ENCODE data around the gene PDE8A. TPM values are rescaled to one million over a fixed set of nuclear protein-coding genes. Genes with fewer than 3 reads are reported as not detected.
"Not testable (repeated sequence)": the region's sequence is repeated elsewhere in the genome, so short reads cannot be mapped to it uniquely, and the experiment has no call there.

Gene PDE8A
- total RNA-seq, 1 donor from 2014 or later: 43.4 TPM

DNA sequence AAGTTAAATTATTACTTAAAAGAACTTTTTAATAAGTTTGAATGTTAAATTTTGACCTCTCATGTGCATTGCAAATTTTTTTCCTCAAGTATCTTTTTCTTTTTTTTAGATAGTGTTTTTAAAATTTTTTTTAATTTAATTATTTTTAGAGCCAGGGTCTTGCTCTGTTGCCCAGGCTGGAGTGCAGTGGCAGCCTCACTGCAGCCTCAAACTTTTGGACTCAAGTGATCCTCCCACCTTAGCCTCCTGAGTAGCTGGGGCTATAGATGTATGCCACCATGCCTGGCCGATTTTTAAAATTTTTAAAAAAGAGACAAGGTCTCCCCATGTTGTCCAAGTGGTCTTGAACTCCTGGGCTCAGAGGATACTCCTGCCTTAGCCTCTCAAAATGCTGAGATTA lies 14.4 kb downstream of the PDE8A start:
- H3K27ac Mint-ChIP-seq (ENCODE audit: unreplicated experiment): no peak overlapping the region
- TF ChIP-seq, protein P1, sequence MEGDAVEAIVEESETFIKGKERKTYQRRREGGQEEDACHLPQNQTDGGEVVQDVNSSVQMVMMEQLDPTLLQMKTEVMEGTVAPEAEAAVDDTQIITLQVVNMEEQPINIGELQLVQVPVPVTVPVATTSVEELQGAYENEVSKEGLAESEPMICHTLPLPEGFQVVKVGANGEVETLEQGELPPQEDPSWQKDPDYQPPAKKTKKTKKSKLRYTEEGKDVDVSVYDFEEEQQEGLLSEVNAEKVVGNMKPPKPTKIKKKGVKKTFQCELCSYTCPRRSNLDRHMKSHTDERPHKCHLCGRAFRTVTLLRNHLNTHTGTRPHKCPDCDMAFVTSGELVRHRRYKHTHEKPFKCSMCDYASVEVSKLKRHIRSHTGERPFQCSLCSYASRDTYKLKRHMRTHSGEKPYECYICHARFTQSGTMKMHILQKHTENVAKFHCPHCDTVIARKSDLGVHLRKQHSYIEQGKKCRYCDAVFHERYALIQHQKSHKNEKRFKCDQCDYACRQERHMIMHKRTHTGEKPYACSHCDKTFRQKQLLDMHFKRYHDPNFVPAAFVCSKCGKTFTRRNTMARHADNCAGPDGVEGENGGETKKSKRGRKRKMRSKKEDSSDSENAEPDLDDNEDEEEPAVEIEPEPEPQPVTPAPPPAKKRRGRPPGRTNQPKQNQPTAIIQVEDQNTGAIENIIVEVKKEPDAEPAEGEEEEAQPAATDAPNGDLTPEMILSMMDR (IDR thresholded peaks at IDR 0.05; ENCODE audit: unreplicated experiment): no peak
- H3K36me3 Mint-ChIP-seq (ENCODE audit: low read depth, unreplicated experiment): no peaks in the 10 kb centered on the region
- peaks cover 8% of the 10 kb centered on the region for H3K4me1 Mint-ChIP-seq (ENCODE audit: unreplicated experiment)
- no peak for DNase-seq (ENCODE audit: low spot score)
- H3K9me3 Mint-ChIP-seq (ENCODE audit: unreplicated experiment): no peaks in the 10 kb centered on the region
- H3K4me3 Mint-ChIP-seq (ENCODE audit: unreplicated experiment): no peak overlapping the region
- H3K27me3 Mint-ChIP-seq (ENCODE audit: unreplicated experiment): peaks cover 4% of the 10 kb centered on the region

DNA sequence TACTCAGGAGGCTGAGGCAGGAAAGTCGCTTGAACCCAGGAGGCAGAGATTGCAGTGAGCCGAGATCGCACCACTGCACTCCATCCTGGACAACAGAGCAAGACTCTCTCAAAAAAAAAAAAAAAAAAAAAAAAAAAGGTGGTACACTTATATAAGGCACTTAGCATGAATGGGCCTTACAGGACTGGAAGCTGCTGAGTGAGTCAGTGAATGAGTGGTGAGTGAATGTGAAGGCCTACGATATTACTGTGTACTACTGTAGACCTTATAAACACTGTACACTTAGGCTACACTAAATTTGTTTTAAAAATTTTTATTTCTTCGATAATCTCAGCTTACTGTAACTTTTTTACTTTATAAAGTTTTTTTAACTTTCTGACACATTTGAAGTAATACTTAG lies 15.1 kb downstream of the PDE8A start:
- H3K36me3 Mint-ChIP-seq (ENCODE audit: low read depth, unreplicated experiment); H3K9me3 Mint-ChIP-seq (ENCODE audit: unreplicated experiment); H3K27ac Mint-ChIP-seq (ENCODE audit: unreplicated experiment); H3K27me3 Mint-ChIP-seq (ENCODE audit: unreplicated experiment); H3K4me3 Mint-ChIP-seq (ENCODE audit: unreplicated experiment); DNase-seq (ENCODE audit: low spot score): not testable (repeated sequence)
- peaks cover 11% of the 10 kb centered on the region for H3K4me1 Mint-ChIP-seq (ENCODE audit: unreplicated experiment)

DNA sequence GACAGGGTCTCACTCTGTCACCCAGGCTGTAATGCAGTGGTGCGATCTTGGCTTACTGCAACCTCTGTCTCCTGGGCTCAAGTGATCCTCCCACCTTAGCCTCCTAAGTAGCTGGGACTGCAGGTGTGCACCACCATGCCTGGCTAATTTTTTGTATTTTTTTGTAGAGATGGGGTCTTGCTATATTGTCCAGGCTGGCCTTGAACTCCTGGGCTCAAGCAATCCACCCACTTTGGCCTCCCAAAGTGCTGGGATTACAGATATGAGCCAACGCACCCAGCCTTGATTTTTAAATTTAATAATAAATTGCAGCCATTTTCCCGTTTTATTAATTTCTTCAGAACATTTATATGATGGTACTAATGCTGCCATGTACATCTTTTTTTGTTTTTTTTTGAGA lies 15.6 kb downstream of the PDE8A start:
- H3K27ac Mint-ChIP-seq (ENCODE audit: unreplicated experiment); H3K4me3 Mint-ChIP-seq (ENCODE audit: unreplicated experiment); H3K36me3 Mint-ChIP-seq (ENCODE audit: low read depth, unreplicated experiment); DNase-seq (ENCODE audit: low spot score); H3K27me3 Mint-ChIP-seq (ENCODE audit: unreplicated experiment); H3K9me3 Mint-ChIP-seq (ENCODE audit: unreplicated experiment): not testable (repeated sequence)
- H3K4me1 Mint-ChIP-seq (ENCODE audit: unreplicated experiment): peaks cover 13% of the 10 kb centered on the region

DNA sequence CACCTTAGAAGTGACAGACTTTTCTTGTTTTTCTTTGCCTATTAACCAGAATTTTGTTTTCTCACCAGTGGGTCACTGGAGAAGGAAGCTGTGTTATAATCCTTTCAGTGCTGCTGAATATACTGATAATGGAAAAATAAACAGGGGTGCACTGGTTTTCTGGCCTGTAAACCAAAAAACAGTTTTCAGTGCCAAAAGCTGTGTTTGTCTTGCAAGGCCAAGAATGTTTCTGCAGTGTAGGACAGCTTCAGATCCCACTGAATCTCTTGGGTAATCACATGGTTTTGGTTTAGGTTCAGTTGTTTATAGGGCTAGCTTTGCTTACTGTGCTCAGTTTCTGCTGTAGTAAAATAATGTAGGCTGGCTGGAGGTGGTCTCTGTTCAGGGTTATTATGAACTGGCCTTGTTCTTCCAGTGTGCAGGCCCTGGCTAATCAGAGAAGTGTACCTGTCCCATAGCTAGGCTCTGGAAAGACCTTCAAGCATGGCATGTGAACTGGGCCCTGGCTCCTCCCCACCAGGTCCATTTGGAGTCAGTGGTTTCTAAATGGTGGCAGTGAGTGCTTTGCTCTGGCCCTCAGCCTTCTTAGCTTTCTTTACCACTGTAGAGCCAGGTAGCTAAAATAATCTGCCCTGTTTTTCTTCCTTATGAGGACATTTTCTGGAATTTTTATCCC lies 18.7 kb downstream of the PDE8A start:
- H3K27me3 Mint-ChIP-seq (ENCODE audit: unreplicated experiment): peaks cover 4% of the 10 kb centered on the region
- no peaks in the 10 kb centered on the region for H3K9me3 Mint-ChIP-seq (ENCODE audit: unreplicated experiment)
- DNase-seq (ENCODE audit: low spot score): no peak
- TF ChIP-seq, protein P1 (IDR thresholded peaks at IDR 0.05; ENCODE audit: unreplicated experiment): no peak
- H3K36me3 Mint-ChIP-seq (ENCODE audit: low read depth, unreplicated experiment): no peaks in the 10 kb centered on the region
- peaks cover 13% of the 10 kb centered on the region for H3K4me1 Mint-ChIP-seq (ENCODE audit: unreplicated experiment)
- H3K4me3 Mint-ChIP-seq (ENCODE audit: unreplicated experiment): no peak overlapping the region
- peak overlapping the region; percentile 48 for H3K27ac Mint-ChIP-seq (ENCODE audit: unreplicated experiment)

DNA sequence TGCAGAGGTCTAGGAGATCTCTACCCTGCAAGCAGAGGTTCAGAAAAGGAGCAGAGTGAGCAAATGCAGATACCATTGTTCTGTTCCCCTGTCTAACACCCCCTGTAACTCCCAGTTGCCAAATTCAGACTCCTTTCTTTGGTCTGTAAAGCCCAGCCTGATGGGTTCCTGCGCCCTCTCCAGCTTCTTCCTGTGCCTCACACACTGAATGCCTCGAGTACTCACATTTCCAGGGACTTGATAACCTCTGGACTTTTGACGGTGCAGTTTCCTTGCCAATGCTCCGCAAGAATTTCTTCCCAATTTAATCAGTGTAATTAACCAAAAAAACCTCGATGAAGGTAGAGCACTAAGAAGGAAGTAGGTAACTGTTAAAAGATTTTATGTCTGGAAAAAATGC lies 19.3 kb downstream of the PDE8A start:
- no peak overlapping the region for H3K4me3 Mint-ChIP-seq (ENCODE audit: unreplicated experiment)
- no peak for DNase-seq (ENCODE audit: low spot score)

DNA sequence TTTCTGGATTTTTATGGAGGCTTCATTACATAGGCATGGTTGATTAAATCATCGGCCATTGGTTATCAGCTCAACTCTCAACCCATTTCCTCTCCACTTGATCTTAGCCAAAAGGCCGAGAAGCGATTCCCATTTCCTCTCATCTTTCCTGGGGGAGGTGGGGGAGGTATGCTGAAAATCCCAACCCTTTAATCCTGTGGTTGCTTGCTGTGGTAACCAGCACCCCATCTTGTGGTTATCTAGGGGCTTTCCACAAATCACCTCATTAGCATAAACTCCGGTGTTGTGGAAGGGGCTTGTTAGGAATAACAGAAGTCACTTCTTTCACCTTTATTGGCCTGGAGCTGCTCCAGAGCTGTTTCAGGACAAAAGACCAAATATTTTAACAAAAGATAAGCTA lies 20.9 kb downstream of the PDE8A start:
- Mint-ChIP-seq H3K9me3 (ENCODE audit: unreplicated experiment) (no peaks in the 10 kb centered on the region), H3K36me3 (ENCODE audit: low read depth, unreplicated experiment) (no peaks in the 10 kb centered on the region), H3K27me3 (ENCODE audit: unreplicated experiment) (peaks cover 4% of the 10 kb centered on the region), H3K4me1 (ENCODE audit: unreplicated experiment) (peaks cover 16% of the 10 kb centered on the region), H3K27ac (ENCODE audit: unreplicated experiment) (no peak overlapping the region), H3K4me3 (ENCODE audit: unreplicated experiment) (no peak overlapping the region)
- TF ChIP-seq, protein P1 (IDR thresholded peaks at IDR 0.05; ENCODE audit: unreplicated experiment): no peak
- DNase-seq (ENCODE audit: low spot score): no peak

More for the DNA sequence above, 19.3 kb downstream of the PDE8A start:
- no peak overlapping the region for H3K27ac Mint-ChIP-seq (ENCODE audit: unreplicated experiment)
- peaks cover 13% of the 10 kb centered on the region for H3K4me1 Mint-ChIP-seq (ENCODE audit: unreplicated experiment)
- H3K36me3 Mint-ChIP-seq (ENCODE audit: low read depth, unreplicated experiment): no peaks in the 10 kb centered on the region
- H3K27me3 Mint-ChIP-seq (ENCODE audit: unreplicated experiment): peaks cover 4% of the 10 kb centered on the region
- TF ChIP-seq, protein P1 (IDR thresholded peaks at IDR 0.05; ENCODE audit: unreplicated experiment): no peak
- no peaks in the 10 kb centered on the region for H3K9me3 Mint-ChIP-seq (ENCODE audit: unreplicated experiment)

All from endothelial cell (in vitro differentiated cells).